ENCODE results near the gene TCFL5.
A peak's percentile ranks its signal among the peaks of the same experiment; 100 is the strongest.

Gene TCFL5

GRCh38 chr20:62861726-62862336, at the start of gene TCFL5:
TSS of gene TCFL5 (minus strand) at chr20:62861822. CDS start at chr20:62861670, 152 bp downstream.
- Histone ChIP-seq H3K9me3 (ENCODE audit: low read length) (no peaks in the 10 kb centered on the region), H3K36me3 (ENCODE audit: insufficient read depth, low read length) (peaks cover 6% of the 10 kb centered on the region), H2AFZ (ENCODE audit: low read depth, low read length) (no peak within 1 kb of the TSS), H3K27me3 (ENCODE audit: insufficient read depth, low read length) (no peaks in the 10 kb centered on the region), H3K4me1 (ENCODE audit: insufficient read depth, low read length) (peaks cover 20% of the 10 kb centered on the region), H3K4me3 (ENCODE audit: low read length) (peak within 1 kb of the TSS; percentile 83)

DNA sequence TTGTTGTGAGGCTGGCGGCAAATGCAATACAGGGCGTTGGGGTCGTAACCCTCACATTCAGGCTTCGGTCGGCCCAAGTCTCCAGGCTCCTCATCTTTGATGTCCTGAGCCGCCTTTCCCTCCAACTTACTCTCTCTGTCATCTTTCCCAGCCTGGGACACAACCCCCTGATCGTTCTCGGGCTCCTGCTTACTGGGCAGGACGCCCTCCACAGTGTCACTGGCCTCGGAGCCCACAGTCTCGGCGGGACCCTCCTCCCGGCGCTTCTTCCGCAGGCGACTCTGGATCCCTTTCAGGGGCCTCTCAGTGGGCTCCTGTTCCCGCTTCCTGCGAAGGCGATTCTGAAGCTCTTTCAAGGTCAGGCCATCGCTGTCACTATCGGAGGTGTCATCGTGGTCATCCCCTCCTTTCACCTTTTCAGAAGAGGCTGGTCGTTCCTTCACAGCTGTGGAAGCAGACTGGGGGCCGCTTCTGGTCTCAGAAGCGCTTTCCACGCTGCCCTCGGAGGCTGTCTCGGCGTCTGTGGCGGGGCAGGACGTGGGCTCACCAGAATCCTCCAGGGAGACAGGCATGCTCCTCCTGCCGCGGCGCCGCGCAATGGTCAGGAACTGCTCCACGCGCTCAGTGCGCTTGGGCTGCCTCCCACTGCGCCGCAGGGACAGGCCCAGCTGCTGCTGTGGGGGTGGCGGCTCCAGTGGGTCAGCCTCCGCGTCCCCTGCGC, 49.3 kb upstream of the TCFL5 start:
- Histone ChIP-seq H2AFZ (ENCODE audit: low read depth, low read length) (no peak overlapping the region), H3K27me3 (ENCODE audit: insufficient read depth, low read length) (no peaks in the 10 kb centered on the region), H3K9me3 (ENCODE audit: low read length) (no peaks in the 10 kb centered on the region), H3K4me1 (ENCODE audit: insufficient read depth, low read length) (peaks cover 26% of the 10 kb centered on the region), H3K36me3 (ENCODE audit: insufficient read depth, low read length) (peaks cover 72% of the 10 kb centered on the region), H3K4me3 (ENCODE audit: low read length) (no peak overlapping the region)

DNA sequence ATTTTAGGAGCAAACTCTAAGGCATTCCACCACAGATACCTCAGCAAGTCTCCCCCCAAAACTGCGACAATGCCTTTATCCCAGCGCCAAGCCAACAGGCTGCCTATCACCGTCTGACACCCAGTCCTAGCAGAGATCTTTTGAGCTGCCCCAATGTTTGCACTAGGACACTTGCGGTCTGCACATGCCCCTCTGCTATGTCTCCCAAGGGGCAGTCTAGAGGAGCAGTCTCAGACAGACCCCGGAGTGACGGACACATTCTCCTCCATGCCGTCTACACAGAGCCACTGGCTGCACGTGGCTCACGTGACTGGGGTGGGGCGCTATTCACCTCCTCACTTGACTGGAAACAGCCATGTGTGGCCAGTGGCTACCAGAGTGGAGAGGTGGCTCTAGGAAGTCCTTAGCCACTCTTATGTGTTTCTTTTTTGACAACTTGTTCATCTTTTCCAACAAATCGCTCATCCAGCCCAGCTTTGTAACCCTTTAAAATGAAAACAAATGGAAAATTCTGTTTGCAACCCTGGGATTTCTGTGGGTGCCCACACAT, 48.7 kb upstream of the TCFL5 start:
- H3K4me3 ChIP-seq (ENCODE audit: low read length), result no peak overlapping the region
- H3K36me3 ChIP-seq (ENCODE audit: insufficient read depth, low read length), result peaks cover 79% of the 10 kb centered on the region
- no peaks in the 10 kb centered on the region for H3K9me3 ChIP-seq (ENCODE audit: low read length)

DNA sequence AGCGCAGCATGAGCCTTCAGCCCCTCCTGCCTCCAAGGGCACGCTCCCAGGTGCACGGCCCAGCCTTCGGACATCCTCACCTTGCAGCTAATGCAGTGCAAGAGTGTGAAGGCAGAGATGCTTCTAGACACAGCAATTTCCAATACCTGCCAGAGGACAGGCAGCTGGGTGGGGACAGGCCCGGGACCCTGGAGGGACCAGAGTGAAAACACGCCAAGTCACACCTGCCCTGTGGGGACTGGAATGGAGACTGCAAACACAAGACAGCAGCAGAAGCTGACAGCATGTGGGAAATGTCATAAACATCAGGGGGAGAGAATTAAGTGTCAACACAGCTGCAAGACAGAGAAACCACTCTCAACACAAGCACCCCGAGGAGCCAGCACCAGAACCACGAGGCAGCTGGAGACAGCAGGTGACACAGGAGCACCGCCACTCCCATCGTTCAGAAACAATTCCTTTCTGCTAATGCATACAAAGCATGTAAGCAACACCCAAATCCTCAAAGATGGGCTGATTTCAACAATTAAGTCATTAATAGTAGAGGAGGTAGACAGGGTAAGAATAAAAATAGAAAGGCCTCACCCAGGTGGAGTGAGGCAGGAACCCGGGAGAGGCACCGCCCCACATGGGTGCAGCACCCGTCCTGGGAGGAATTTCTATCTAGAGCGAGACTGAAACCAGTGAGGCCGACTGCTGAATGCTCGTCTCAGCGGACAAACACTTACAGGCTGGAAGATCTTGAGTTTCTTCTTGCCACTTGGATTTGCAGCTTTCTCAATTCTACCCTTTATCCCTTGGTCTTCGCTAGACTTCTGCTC, 47.6 kb upstream of the TCFL5 start:
- peaks cover 8% of the 10 kb centered on the region for H3K4me1 ChIP-seq (ENCODE audit: insufficient read depth, low read length)
- no peaks in the 10 kb centered on the region for H3K27me3 ChIP-seq (ENCODE audit: insufficient read depth, low read length)
- H3K4me3 ChIP-seq (ENCODE audit: low read length), result no peak overlapping the region
- H3K36me3 ChIP-seq (ENCODE audit: insufficient read depth, low read length), result peaks cover 90% of the 10 kb centered on the region
- no peak overlapping the region for H2AFZ ChIP-seq (ENCODE audit: low read depth, low read length)
- H3K9me3 ChIP-seq (ENCODE audit: low read length), result no peaks in the 10 kb centered on the region

More for the DNA sequence above, 48.7 kb upstream of the TCFL5 start:
- Histone ChIP-seq H3K4me1 (ENCODE audit: insufficient read depth, low read length) (peaks cover 19% of the 10 kb centered on the region), H3K27me3 (ENCODE audit: insufficient read depth, low read length) (no peaks in the 10 kb centered on the region), H2AFZ (ENCODE audit: low read depth, low read length) (no peak overlapping the region)

GRCh38 chr20:62907384-62908317, 46.0 kb upstream of the TCFL5 start:
- Histone ChIP-seq H3K9me3 (ENCODE audit: low read length) (no peaks in the 10 kb centered on the region), H2AFZ (ENCODE audit: low read depth, low read length) (no peak overlapping the region), H3K4me1 (ENCODE audit: insufficient read depth, low read length) (no peaks in the 10 kb centered on the region), H3K4me3 (ENCODE audit: low read length) (no peak overlapping the region), H3K27me3 (ENCODE audit: insufficient read depth, low read length) (no peaks in the 10 kb centered on the region), H3K36me3 (ENCODE audit: insufficient read depth, low read length) (peaks cover 96% of the 10 kb centered on the region)

- Histone ChIP-seq H3K36me3 (ENCODE audit: insufficient read depth, low read length) (peaks cover 99% of the 10 kb centered on the region), H3K4me3 (ENCODE audit: low read length) (no peak overlapping the region), H3K9me3 (ENCODE audit: low read length) (no peaks in the 10 kb centered on the region)
These were observed 45.2 kb upstream of the TCFL5 start for GRCh38 chr20:62906647-62907375.

GRCh38 chr20:62906209-62906608, 44.6 kb upstream of the TCFL5 start:
- Histone ChIP-seq H3K4me3 (ENCODE audit: low read length) (no peak overlapping the region), H3K36me3 (ENCODE audit: insufficient read depth, low read length) (peaks cover 96% of the 10 kb centered on the region), H3K9me3 (ENCODE audit: low read length) (no peaks in the 10 kb centered on the region), H3K27me3 (ENCODE audit: insufficient read depth, low read length) (no peaks in the 10 kb centered on the region), H3K4me1 (ENCODE audit: insufficient read depth, low read length) (no peaks in the 10 kb centered on the region), H2AFZ (ENCODE audit: low read depth, low read length) (no peak overlapping the region)

More at GRCh38 chr20:62906647-62907375, 45.2 kb upstream of the TCFL5 start:
- Histone ChIP-seq H3K4me1 (ENCODE audit: insufficient read depth, low read length) (no peaks in the 10 kb centered on the region), H2AFZ (ENCODE audit: low read depth, low read length) (no peak overlapping the region), H3K27me3 (ENCODE audit: insufficient read depth, low read length) (no peaks in the 10 kb centered on the region)

DNA sequence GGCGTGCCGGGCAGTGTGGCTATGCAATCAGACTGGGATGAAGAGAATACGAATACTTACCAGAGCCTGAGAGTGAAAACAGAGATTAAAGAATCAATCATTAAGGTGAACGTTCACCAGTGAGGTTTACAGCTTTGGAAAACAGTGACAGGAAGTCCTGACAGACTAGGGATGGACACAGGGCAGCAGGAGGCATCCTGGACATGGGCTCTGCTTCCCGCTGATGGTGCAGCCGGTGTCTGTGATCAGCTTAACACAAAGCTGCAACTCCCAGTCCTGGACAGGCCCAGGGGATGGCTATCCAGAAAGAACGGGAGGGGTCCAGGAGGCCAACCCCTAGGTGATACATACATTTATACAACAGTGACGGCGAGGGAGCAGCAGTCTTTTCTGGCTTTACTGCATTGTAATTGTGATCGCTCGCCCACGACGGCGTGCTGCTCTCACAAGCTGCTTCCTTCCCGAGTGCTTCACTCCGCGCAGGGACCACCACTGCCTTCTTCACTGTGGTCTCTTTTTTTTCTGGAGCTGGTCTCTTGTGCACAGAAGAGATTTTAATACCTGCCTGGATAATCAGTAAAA, 44.0 kb upstream of the TCFL5 start:
- Histone ChIP-seq H3K9me3 (ENCODE audit: low read length) (no peaks in the 10 kb centered on the region), H3K27me3 (ENCODE audit: insufficient read depth, low read length) (no peaks in the 10 kb centered on the region), H3K4me3 (ENCODE audit: low read length) (no peak overlapping the region), H3K36me3 (ENCODE audit: insufficient read depth, low read length) (peaks cover 95% of the 10 kb centered on the region), H2AFZ (ENCODE audit: low read depth, low read length) (no peak overlapping the region), H3K4me1 (ENCODE audit: insufficient read depth, low read length) (peaks cover 4% of the 10 kb centered on the region)

DNA sequence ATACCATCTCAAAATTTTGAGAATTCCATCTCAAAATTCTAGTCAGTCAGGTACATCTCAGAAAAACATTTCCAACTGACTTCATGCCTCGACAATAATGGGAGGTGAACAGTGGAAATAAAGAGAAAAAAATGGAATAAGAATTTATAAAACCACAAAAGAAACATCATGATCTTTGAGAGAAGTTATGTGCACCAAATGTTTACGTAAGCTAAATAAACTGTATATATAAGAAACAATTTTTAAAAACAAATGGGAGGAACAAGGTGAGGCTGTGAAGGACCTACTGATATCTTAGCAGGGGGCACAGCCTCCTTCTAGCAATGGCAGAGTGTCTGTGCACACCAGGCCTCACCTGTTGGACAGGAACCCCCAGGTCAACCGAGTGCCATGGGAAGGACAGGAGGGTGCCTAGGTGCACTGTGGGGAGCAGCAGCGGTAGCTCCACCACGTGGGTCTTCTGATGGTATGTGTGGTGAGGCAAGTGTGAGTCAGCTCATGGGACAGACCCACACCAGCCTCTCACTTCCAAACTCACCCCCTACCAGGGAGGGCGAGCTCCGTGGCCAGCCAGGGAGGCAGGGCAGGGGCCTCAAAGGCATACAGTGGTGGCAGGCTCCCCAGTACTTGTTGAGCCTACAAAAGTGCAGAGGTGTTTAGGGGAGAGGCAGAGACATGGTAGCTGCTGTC, 41.4 kb upstream of the TCFL5 start:
- H3K27me3 ChIP-seq (ENCODE audit: insufficient read depth, low read length), result no peaks in the 10 kb centered on the region
- no peak overlapping the region for H2AFZ ChIP-seq (ENCODE audit: low read depth, low read length)
- H3K4me3 ChIP-seq (ENCODE audit: low read length), result no peak overlapping the region
- H3K9me3 ChIP-seq (ENCODE audit: low read length), result no peaks in the 10 kb centered on the region
- H3K4me1 ChIP-seq (ENCODE audit: insufficient read depth, low read length), result peaks cover 13% of the 10 kb centered on the region
- peaks cover 70% of the 10 kb centered on the region for H3K36me3 ChIP-seq (ENCODE audit: insufficient read depth, low read length)

DNA sequence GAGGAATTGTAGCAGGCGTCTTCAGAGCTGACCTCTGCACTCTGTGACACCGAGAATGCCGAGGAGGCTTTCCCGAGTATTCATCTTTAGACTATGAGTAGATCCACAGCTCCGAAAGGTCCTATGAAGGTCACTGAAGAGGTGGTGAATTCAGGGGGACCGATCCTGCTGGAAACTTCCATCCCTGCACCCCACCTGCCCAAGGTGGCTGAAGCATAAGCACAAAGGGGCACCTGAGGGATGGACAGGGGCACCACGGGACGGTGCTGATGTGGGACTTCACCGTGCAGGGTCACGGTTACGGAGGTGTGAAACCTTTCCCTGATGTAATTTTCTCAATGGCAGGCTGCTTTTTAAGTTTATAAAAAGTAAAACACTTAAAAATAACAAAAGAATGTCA, 40.3 kb upstream of the TCFL5 start:
- peaks cover 59% of the 10 kb centered on the region for H3K36me3 ChIP-seq (ENCODE audit: insufficient read depth, low read length)
- no peaks in the 10 kb centered on the region for H3K9me3 ChIP-seq (ENCODE audit: low read length)
- H3K27me3 ChIP-seq (ENCODE audit: insufficient read depth, low read length), result no peaks in the 10 kb centered on the region
- no peak overlapping the region for H2AFZ ChIP-seq (ENCODE audit: low read depth, low read length)
- H3K4me1 ChIP-seq (ENCODE audit: insufficient read depth, low read length), result peaks cover 13% of the 10 kb centered on the region
- H3K4me3 ChIP-seq (ENCODE audit: low read length), result no peak overlapping the region

Measured in neuron (in vitro differentiated cells).